RWPE2 (cell line): Measurements from ENCODE around the gene AARS2.
A peak's percentile ranks its signal among the peaks of the same experiment; 100 is the strongest.

Source experiments
- ATAC-seq: fragments of 200-7000 bp; cut with Tn5 transposase; 3 replicates; pipeline ENCODE4 v1.9.1; 2021; ENCODE audit warnings: low read depth
- DNase-seq: peaks from one replicate; pipeline ENCODE4 v3.0.0-alpha.2; 2020; ENCODE audit warnings: low spot score
- H3K27ac ChIP-seq: fragments of 450-650 bp; 2 replicates; pipeline ENCODE4 v1.5.1; 2017; ENCODE audit warnings: mild to moderate bottlenecking; ENCODE audit not compliant: poor library complexity, severe bottlenecking
- H3K27me3 ChIP-seq: fragments of 250-450 bp; sonication (Bioruptor Pico); 2 replicates; pipeline ENCODE4 v1.5.1; 2021; ENCODE audit warnings: mild to moderate bottlenecking, moderate library complexity; ENCODE audit not compliant: insufficient read depth, poor library complexity, severe bottlenecking
- H3K36me3 ChIP-seq: fragments of 250-450 bp; sonication (Bioruptor Pico); 2 replicates; pipeline ENCODE4 v1.5.1; 2020; ENCODE audit warnings: low read depth, mild to moderate bottlenecking, moderate library complexity
- H3K4me1 ChIP-seq: fragments of 250-450 bp; sonication (Bioruptor Pico); 2 replicates; pipeline ENCODE4 v1.5.1; 2021; ENCODE audit warnings: mild to moderate bottlenecking, moderate library complexity; ENCODE audit not compliant: insufficient read depth, poor library complexity, severe bottlenecking
- H3K4me3 ChIP-seq: fragments of 250-450 bp; sonication (Bioruptor Pico); 2 replicates; pipeline ENCODE4 v1.5.1; 2021; ENCODE audit warnings: mild to moderate bottlenecking, moderate library complexity; ENCODE audit not compliant: severe bottlenecking
- H3K9me3 ChIP-seq: fragments of 250-450 bp; sonication (Bioruptor Pico); 2 replicates; pipeline ENCODE4 v1.5.1; 2021; ENCODE audit warnings: mild to moderate bottlenecking, moderate library complexity; ENCODE audit not compliant: severe bottlenecking
- CTCF ChIP-seq: fragments of 450-650 bp; IDR thresholded peaks from one replicate; pipeline ENCODE4 v1.5.1; 2017; ENCODE audit warnings: mild to moderate bottlenecking, moderate library complexity; ENCODE audit not compliant: poor library complexity, severe bottlenecking

The AARS2 gene

GRCh38 chr6:44338228-44339122 is 25.3 kb upstream of the AARS2 start:
- peaks cover 21% of the 10 kb centered on the region for H3K27me3 ChIP-seq
- H3K4me1 ChIP-seq: peaks cover 2% of the 10 kb centered on the region
- H3K4me3 ChIP-seq: no peak overlapping the region
- peak; percentile 82 for TF ChIP-seq CTCF
- no peaks in the 10 kb centered on the region for H3K9me3 ChIP-seq
- DNase-seq (no peak), ATAC-seq (peak; percentile 67)
- H3K27ac ChIP-seq: no peak overlapping the region
- no peaks in the 10 kb centered on the region for H3K36me3 ChIP-seq

GRCh38 chr6:44335631-44336030 is 22.5 kb upstream of the AARS2 start:
- Histone ChIP-seq H3K9me3 (no peaks in the 10 kb centered on the region), H3K36me3 (no peaks in the 10 kb centered on the region), H3K27me3 (no peaks in the 10 kb centered on the region), H3K4me3 (no peak overlapping the region), H3K4me1 (peaks cover 2% of the 10 kb centered on the region), H3K27ac (no peak overlapping the region)
- no peak for ATAC-seq
- no peak for DNase-seq
- TF ChIP-seq CTCF: no peak

GRCh38 chr6:44333942-44334341 is 20.8 kb upstream of the AARS2 start:
- DNase-seq (no peak), ATAC-seq (no peak)
- Histone ChIP-seq H3K27ac (no peak overlapping the region), H3K4me1 (no peaks in the 10 kb centered on the region), H3K4me3 (no peak overlapping the region), H3K27me3 (no peaks in the 10 kb centered on the region), H3K36me3 (no peaks in the 10 kb centered on the region), H3K9me3 (no peaks in the 10 kb centered on the region)
- TF ChIP-seq CTCF: no peak

GRCh38 chr6:44333273-44333919 is 20.2 kb upstream of the AARS2 start:
- no peaks in the 10 kb centered on the region for H3K27me3 ChIP-seq
- H3K4me3 ChIP-seq: no peak overlapping the region
- no peaks in the 10 kb centered on the region for H3K4me1 ChIP-seq
- no peaks in the 10 kb centered on the region for H3K9me3 ChIP-seq
- no peak for ATAC-seq
- no peak for DNase-seq
- H3K27ac ChIP-seq: no peak overlapping the region
- H3K36me3 ChIP-seq: no peaks in the 10 kb centered on the region
- no peak for TF ChIP-seq CTCF

GRCh38 chr6:44332585-44332984 is 19.4 kb upstream of the AARS2 start:
- H3K4me3 ChIP-seq: no peak overlapping the region
- no peak for ATAC-seq
- TF ChIP-seq CTCF: no peak
- no peak for DNase-seq
- no peaks in the 10 kb centered on the region for H3K9me3 ChIP-seq
- H3K36me3 ChIP-seq: no peaks in the 10 kb centered on the region
- no peaks in the 10 kb centered on the region for H3K4me1 ChIP-seq
- peaks cover 4% of the 10 kb centered on the region for H3K27me3 ChIP-seq
- H3K27ac ChIP-seq: no peak overlapping the region
